NK-92 (cell line): ENCODE measurements around the gene MPPED1.

Experiments
- DNase-seq: peaks from one replicate; lab custom pipeline; 2025; ENCODE audit not compliant: unreplicated experiment; lab: John Stamatoyannopoulos, UW

The MPPED1 gene, protein sequence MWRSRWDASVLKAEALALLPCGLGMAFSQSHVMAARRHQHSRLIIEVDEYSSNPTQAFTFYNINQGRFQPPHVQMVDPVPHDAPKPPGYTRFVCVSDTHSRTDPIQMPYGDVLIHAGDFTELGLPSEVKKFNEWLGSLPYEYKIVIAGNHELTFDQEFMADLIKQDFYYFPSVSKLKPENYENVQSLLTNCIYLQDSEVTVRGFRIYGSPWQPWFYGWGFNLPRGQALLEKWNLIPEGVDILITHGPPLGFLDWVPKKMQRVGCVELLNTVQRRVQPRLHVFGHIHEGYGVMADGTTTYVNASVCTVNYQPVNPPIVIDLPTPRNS

DNA sequence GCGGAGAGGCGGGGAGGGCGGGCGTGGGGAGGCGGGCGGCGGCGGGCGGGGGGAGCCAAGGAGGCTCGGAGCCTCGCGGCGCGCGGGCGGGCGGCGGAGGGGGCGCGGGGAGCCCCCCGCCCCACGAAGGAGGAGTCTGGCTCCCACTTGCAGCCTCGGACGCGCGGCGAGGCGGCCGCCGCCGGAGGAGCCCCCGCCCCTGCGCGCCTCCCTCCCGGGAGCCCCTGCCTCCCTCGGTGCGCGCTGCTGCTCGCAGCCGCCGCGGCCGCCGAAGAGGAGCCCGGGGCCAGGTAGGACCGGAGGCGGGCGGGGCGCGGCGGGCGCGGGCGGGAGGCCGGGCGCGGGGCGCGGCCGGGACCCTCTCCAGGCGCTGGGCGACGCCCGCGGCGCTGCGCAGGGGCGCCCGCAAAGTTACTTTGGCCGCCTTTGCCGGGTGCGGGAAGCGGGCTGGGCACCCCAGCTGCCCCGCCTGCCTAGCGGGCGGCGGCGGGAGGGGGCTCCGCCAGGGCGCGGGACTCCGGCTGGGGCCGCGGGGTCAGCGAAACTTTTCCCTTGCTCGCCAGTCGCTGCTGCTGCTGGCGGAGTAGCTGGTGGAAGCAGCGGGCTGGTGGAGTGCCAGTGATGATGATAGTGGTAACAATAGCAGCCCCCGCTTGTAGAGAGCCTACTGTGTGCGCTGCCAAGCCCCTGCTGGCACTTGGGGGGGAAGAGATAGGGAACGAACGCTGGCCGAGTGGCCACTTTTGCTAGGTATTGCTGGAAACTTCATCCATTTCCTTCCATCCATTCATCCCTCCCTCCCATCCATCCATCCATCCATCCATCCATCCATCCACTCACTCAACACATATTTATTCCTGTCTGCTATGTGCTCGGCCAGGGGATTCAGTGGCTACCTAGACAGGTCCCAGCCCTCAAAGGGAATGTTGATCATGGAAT lies at the start of gene MPPED1:
TSS of gene MPPED1 (plus strand) at position 146 of the 939 bp plus-strand sequence. CDS start 12,972 bp downstream, outside the sequence.
- DNase-seq: no peak

GRCh38 chr22:43363315-43364168 lies 48.3 kb upstream of the MPPED1 start:
- DNase-seq: no peak

- DNase-seq: no peak
Observed at GRCh38 chr22:43364169-43364435, 47.7 kb upstream of the MPPED1 start.

- DNase-seq: no peak
Observed at GRCh38 chr22:43365715-43366440, 45.9 kb upstream of the MPPED1 start.

DNA sequence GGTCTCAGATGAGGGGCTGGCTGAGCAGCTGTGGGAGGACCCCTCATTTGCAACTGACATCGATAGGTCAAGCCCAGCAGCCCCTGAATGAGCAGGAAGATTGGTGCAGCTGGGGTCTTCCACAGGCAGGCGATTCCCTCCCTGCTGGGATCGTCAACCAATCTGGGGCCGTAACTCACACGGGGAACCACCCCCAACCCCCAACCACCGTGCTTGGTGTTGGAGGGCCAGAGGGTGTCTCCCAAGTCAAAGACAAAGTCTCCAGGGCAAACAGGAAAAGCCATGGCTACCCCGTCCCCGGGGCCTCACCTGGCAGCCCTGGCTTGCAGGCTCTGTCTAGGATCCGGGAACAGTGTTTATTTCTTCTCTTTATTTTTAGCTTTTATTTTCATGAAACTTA lies 41.8 kb upstream of the MPPED1 start:
- no peak for DNase-seq

DNA sequence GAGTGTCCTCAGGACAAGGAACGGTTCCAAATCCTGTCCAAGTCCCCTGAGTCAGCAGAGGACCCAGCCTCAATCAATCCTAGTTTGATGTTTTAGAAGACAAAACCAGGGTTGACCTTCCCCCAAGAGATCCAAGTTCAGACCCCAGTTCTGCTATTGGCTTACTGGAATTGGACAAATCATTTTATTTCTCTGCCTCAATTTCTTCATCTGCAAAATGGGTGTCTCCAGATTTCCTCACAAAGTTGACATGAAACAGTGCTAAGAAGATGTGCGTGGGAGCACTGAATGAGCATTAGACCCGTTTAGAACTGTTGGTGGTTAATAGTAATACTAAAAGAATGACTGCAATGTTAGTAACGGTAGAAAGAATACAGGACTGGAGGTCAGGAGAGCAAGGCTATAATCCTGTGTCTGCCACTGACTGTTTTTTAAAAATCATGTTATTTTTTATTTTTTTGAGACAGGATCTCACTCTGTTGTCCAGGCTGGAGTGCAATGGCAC lies 35.8 kb upstream of the MPPED1 start:
- no peak for DNase-seq

GRCh38 chr22:43376765-43377547 lies 34.9 kb upstream of the MPPED1 start:
- no peak for DNase-seq

DNA sequence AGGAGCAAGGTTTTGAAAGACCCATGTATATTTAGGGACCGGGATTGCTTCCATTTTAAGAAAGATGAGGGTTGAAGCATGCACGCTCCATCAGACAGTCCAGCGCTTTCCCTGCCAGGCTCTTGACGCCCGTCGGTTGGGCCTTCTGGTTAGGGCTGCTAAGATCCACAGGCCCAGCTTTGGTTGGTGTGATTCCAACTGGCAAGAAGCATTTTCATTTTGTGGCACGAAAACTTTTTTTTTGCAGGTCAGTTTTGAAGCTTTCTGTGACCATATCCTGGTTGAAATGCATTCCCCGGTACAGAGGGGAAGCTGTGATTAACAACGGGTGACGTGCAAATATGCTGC lies 34.3 kb upstream of the MPPED1 start:
- DNase-seq: no peak

GRCh38 chr22:43377896-43378704 lies 33.7 kb upstream of the MPPED1 start:
- no peak for DNase-seq

DNA sequence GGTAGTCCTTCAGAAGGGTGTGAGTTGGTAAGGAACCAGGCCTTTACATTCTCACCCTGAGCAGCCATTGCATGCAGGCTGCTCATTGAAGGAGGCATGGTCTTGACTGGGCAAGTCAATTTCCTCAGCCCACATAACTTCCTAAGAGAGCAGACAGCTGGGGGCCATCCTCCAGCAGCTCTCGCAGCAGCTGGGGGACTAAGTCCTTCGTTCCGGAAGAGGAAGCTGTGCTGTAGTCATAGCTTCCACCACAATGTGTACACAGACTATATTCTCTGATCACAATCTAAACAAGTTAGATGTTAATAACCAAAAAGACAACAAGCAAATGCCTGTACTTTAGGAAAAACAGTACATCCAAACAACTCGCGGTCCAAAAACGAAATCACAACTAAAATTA lies 30.1 kb upstream of the MPPED1 start:
- DNase-seq: no peak

GRCh38 chr22:43384863-43385262 lies 27.0 kb upstream of the MPPED1 start:
- DNase-seq: no peak

DNA sequence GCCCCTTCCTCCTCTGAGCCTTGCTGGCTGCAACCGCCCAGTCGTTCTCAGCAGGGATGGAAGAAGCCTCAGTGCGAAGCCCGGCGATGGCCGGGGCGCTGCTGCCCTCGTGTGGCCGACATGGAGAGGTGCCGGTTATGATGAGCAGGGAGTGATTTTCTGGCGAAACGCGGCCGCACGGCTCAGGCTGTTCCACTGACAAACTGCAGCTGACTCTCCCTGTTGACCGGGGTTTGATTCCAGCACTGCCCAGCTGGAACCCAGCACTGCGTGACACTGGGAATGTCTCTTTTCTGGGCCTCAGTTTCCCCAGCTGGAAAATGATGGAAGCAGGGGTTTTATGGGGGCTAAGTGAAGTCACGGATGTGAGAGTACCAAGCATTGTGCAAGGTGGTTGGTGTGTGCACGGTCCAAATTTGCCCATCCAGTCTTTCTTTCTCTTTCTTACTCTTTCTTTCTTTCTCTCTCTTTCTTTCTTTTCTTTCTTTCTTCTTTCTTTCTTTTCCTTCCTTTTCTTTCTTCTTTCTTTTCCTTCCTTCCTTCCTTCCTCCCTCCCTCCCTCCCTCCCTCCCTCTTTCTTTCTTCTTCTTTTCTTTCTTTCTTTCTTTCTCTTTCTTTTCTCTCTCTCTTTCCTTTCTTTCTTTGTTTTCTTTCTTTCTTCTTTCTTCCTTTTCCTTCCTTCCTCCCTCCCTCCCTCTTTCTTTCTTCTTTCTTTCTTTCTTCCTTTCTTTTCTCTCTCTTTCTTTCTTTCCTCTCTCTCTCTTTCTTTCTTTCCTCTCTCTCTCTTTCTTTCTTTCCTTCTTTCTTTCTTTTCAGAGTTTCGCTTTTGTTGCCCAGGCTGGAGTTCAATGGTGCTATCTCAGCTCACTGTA lies 25.8 kb upstream of the MPPED1 start:
- DNase-seq: no peak

DNA sequence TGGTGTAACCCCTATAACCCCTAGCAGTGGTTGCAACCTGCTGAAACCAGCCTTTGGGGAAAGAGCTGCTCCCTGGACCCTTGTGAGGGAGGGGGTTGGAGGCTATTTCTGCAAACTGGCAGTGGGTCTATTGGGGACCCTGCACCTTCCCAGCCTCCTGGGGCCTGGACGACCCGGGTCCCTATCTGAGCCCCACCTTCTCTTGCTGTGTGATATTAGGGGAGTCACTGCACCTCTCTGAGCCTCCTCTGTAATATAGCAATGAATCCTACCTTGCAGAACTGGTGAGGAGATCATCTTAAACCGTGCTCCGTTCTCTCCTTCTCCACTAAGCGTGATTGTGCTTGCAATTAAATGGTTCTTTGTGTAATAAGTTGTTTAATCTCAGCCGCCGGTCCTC lies 24.0 kb upstream of the MPPED1 start:
- DNase-seq: no peak

GRCh38 chr22:43388420-43388851 lies 23.4 kb upstream of the MPPED1 start:
- DNase-seq: no peak

GRCh38 chr22:43389227-43389836 lies 22.5 kb upstream of the MPPED1 start:
- DNase-seq: no peak

GRCh38 chr22:43390166-43390565 lies 21.6 kb upstream of the MPPED1 start:
- DNase-seq: no peak

- no peak for DNase-seq
Observed at GRCh38 chr22:43390872-43391271, 20.9 kb upstream of the MPPED1 start.

- no peak for DNase-seq
Observed at GRCh38 chr22:43391306-43391705, 20.5 kb upstream of the MPPED1 start.
